Measurements from ENCODE around the gene YWHAG.

DNA sequence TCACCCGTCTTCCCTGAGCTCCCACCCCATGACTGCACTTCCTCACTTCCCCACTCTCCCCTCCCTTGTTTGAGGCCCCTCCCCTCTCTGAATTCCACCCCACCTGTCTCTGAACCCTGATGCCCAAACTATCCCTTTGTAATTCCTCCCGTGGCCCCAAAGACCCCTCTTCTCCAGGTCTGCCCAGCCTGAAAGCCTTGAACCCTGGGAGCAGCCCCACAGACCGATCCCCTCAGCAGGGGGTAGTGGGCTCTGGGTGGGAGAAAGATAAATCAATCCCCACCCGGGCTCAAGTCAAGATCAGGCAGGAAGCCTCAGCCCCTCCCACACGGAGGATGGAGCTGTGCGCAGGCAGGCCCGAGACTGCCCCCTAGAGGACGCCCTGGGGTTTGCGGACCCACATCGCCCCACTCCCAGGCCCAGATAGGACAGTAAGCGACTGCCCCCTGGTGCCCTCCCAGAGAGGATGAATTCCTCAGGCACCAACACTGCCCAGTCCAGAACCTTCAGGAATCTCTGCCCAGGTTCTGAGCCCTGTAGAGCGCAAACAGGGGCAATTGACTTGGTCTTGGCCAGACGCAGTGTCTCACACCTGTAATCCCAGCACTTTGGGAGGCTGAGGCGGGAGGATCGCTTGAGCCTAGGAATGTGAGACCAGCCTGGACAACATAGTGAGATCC is 44.6 kb downstream of the YWHAG start:
- TF ChIP-seq EZH2 (IDR thresholded peaks at IDR 0.05; ENCODE audit: borderline replicate concordance, low read length), result no peak
- TF ChIP-seq, protein P1, sequence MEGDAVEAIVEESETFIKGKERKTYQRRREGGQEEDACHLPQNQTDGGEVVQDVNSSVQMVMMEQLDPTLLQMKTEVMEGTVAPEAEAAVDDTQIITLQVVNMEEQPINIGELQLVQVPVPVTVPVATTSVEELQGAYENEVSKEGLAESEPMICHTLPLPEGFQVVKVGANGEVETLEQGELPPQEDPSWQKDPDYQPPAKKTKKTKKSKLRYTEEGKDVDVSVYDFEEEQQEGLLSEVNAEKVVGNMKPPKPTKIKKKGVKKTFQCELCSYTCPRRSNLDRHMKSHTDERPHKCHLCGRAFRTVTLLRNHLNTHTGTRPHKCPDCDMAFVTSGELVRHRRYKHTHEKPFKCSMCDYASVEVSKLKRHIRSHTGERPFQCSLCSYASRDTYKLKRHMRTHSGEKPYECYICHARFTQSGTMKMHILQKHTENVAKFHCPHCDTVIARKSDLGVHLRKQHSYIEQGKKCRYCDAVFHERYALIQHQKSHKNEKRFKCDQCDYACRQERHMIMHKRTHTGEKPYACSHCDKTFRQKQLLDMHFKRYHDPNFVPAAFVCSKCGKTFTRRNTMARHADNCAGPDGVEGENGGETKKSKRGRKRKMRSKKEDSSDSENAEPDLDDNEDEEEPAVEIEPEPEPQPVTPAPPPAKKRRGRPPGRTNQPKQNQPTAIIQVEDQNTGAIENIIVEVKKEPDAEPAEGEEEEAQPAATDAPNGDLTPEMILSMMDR (conservative IDR thresholded peaks at IDR 0.05 in 1 of 2, IDR thresholded peaks at IDR 0.05 in 1 of 2; ENCODE audit: extremely low read depth in 1 of 2, insufficient read depth in 1 of 2, low read depth in 1 of 2, low read length in 2 of 2), result peak; percentile 96 to 100
